NT2/D1 (cell line): ENCODE measurements around the gene PAQR7.
A peak's percentile ranks its signal among the peaks of the same experiment; 100 is the strongest.

Source experiments
- DNase-seq: peaks from one replicate; pipeline ENCODE4 v3.0.0-alpha.2; 2011; ENCODE audit warnings: low read depth, low spot score
- H3K27me3 ChIP-seq: 2 replicates; pipeline ENCODE4 v1.6.0; 2011; ENCODE audit warnings: mild to moderate bottlenecking; ENCODE audit not compliant: insufficient read length, insufficient read depth
- H3K36me3 ChIP-seq: 2 replicates; pipeline ENCODE4 v1.6.1; 2011; ENCODE audit warnings: mild to moderate bottlenecking, low read length, mixed read lengths; ENCODE audit not compliant: insufficient read depth, insufficient read length
- H3K4me1 ChIP-seq: 2 replicates; pipeline ENCODE4 v1.5.1; 2011; ENCODE audit not compliant: insufficient read depth, insufficient read length
- H3K4me3 ChIP-seq: 2 replicates; pipeline ENCODE4 v1.5.1; 2011; ENCODE audit warnings: low read depth; ENCODE audit not compliant: insufficient read length
- H3K9ac ChIP-seq: 2 replicates; pipeline ENCODE4 v1.6.0; 2011; ENCODE audit warnings: low read depth; ENCODE audit not compliant: insufficient read length
- H3K9me3 ChIP-seq: 2 replicates; pipeline ENCODE4 v1.5.1; 2011; ENCODE audit warnings: mild to moderate bottlenecking, low read length; ENCODE audit not compliant: insufficient read depth
- SUZ12 ChIP-seq: IDR thresholded peaks from 2 replicates; pipeline ENCODE4 v1.6.1; 2011; ENCODE audit not compliant: insufficient read length, insufficient read depth; ENCODE audit errors: extremely low read depth
- YY1 ChIP-seq: IDR thresholded peaks from 2 replicates; pipeline ENCODE4 v1.6.1; 2011; ENCODE audit not compliant: insufficient read length, insufficient read depth
- ZNF274 ChIP-seq: IDR thresholded peaks from 2 replicates; pipeline ENCODE4 v1.6.1; 2011; ENCODE audit warnings: mild to moderate bottlenecking, low read depth, low read length

Gene PAQR7

GRCh38 chr1:25875154-25875855, at the start of gene PAQR7:
TSS of gene PAQR7 (minus strand) at chr1:25875708. CDS start at chr1:25863839, 11,869 bp downstream.
- Histone ChIP-seq H3K4me3 (peak within 1 kb of the TSS; percentile 47), H3K9ac (peak within 1 kb of the TSS; percentile 80), H3K27me3 (peaks cover 20% of the 10 kb centered on the region), H3K9me3 (no peaks in the 10 kb centered on the region), H3K4me1 (peaks cover 15% of the 10 kb centered on the region), H3K36me3 (peaks cover 4% of the 10 kb centered on the region)
- no peak for TF ChIP-seq YY1
- no peak for TF ChIP-seq ZNF274
- no peak for TF ChIP-seq SUZ12
- peak; percentile 70 for DNase-seq

GRCh38 chr1:25924454-25924853, 48.9 kb upstream of the PAQR7 start:
- peaks cover 11% of the 10 kb centered on the region for H3K27me3 ChIP-seq
- no peak overlapping the region for H3K9ac ChIP-seq
- H3K36me3 ChIP-seq, result no peaks in the 10 kb centered on the region
- H3K9me3 ChIP-seq, result no peaks in the 10 kb centered on the region
- TF ChIP-seq YY1, result no peak
- no peak overlapping the region for H3K4me3 ChIP-seq
- no peak for DNase-seq
- peaks cover 7% of the 10 kb centered on the region for H3K4me1 ChIP-seq

- no peak for TF ChIP-seq YY1
- TF ChIP-seq SUZ12, result no peak
- TF ChIP-seq ZNF274, result no peak
- peak overlapping the region; percentile 83 for H3K4me3 ChIP-seq
- peak overlapping the region; percentile 91 for H3K9ac ChIP-seq
- H3K4me1 ChIP-seq, result peaks cover 9% of the 10 kb centered on the region
- H3K27me3 ChIP-seq, result peaks cover 11% of the 10 kb centered on the region
- peak; percentile 56 for DNase-seq
- no peaks in the 10 kb centered on the region for H3K36me3 ChIP-seq
- no peaks in the 10 kb centered on the region for H3K9me3 ChIP-seq
Measured at GRCh38 chr1:25922971-25923552, 47.6 kb upstream of the PAQR7 start.

- Histone ChIP-seq H3K4me1 (peaks cover 10% of the 10 kb centered on the region), H3K9ac (peak overlapping the region; percentile 91), H3K36me3 (no peaks in the 10 kb centered on the region), H3K4me3 (peak overlapping the region; percentile 83), H3K27me3 (peaks cover 11% of the 10 kb centered on the region), H3K9me3 (no peaks in the 10 kb centered on the region)
- TF ChIP-seq YY1 (peak; percentile 60), SUZ12 (no peak), ZNF274 (no peak)
- peak; percentile 63 for DNase-seq
Measured at GRCh38 chr1:25922056-25922970, 46.8 kb upstream of the PAQR7 start.

GRCh38 chr1:25918615-25919014, 43.1 kb upstream of the PAQR7 start:
- DNase-seq, result no peak
- Histone ChIP-seq H3K4me1 (peaks cover 6% of the 10 kb centered on the region), H3K9ac (no peak overlapping the region), H3K4me3 (no peak overlapping the region), H3K9me3 (no peaks in the 10 kb centered on the region), H3K27me3 (peaks cover 7% of the 10 kb centered on the region), H3K36me3 (no peaks in the 10 kb centered on the region)
- no peak for TF ChIP-seq ZNF274
- TF ChIP-seq SUZ12, result no peak
- TF ChIP-seq YY1, result no peak

GRCh38 chr1:25917996-25918395, 42.5 kb upstream of the PAQR7 start:
- no peak for DNase-seq
- Histone ChIP-seq H3K27me3 (peaks cover 5% of the 10 kb centered on the region), H3K4me3 (no peak overlapping the region), H3K4me1 (peaks cover 6% of the 10 kb centered on the region), H3K36me3 (no peaks in the 10 kb centered on the region), H3K9ac (no peak overlapping the region), H3K9me3 (no peaks in the 10 kb centered on the region)
- no peak for TF ChIP-seq SUZ12
- TF ChIP-seq YY1, result no peak
- no peak for TF ChIP-seq ZNF274

GRCh38 chr1:25916460-25916859, 41.0 kb upstream of the PAQR7 start:
- Histone ChIP-seq H3K9me3 (0 out of 2 replicates have a peak, but pooled peaks cover 4% of the 10 kb centered on the region), H3K36me3 (no peaks in the 10 kb centered on the region)
- TF ChIP-seq YY1, result no peak
- no peak for TF ChIP-seq SUZ12
- TF ChIP-seq ZNF274, result no peak

More at GRCh38 chr1:25916460-25916859, 41.0 kb upstream of the PAQR7 start:
- DNase-seq, result no peak
- H3K9ac ChIP-seq, result no peak overlapping the region
- H3K4me1 ChIP-seq, result peaks cover 3% of the 10 kb centered on the region
- peaks cover 5% of the 10 kb centered on the region for H3K27me3 ChIP-seq
- H3K4me3 ChIP-seq, result no peak overlapping the region
